GM12891 (cell line): Measurements from ENCODE around the gene COPS2.
"Not testable (repeated sequence)": the region's sequence is repeated elsewhere in the genome, so short reads cannot be mapped to it uniquely, and the experiment has no call there.

Experiments used
- DNase-seq: peaks from one replicate; pipeline ENCODE4 v3.0.0; 2011; ENCODE audit warnings: low spot score; ENCODE audit not compliant: insufficient read length
- FAIRE-seq: peaks from 2 replicates; lab custom pipeline; 2011; peaks lifted over from hg19 to GRCh38; lab: Jason Lieb, UNC
- PAX5 ChIP-seq: IDR thresholded peaks from 2 replicates; pipeline ENCODE4 v1.6.1; 2011; ENCODE audit warnings: low read length, moderate library complexity, mild to moderate bottlenecking; ENCODE audit not compliant: insufficient read depth, severe bottlenecking
- POLR2A ChIP-seq: IDR thresholded peaks from 2 replicates; pipeline ENCODE4 v1.6.1; 2011; ENCODE audit warnings: low read depth, low read length, control low read depth
- POLR2AphosphoS5 ChIP-seq: IDR thresholded peaks from 2 replicates; pipeline ENCODE4 v1.6.1; 2011; ENCODE audit warnings: low read depth, low read length, control low read depth
- POU2F2 ChIP-seq: IDR thresholded peaks from 2 replicates; pipeline ENCODE4 v1.6.1; 2011; ENCODE audit warnings: low read depth, mild to moderate bottlenecking, control low read depth, low read length, moderate library complexity
- SPI1 ChIP-seq: IDR thresholded peaks from 2 replicates; pipeline ENCODE4 v1.6.1; 2011; ENCODE audit warnings: low read depth, low read length, control low read depth
- TAF1 ChIP-seq: IDR thresholded peaks from 2 replicates; pipeline ENCODE4 v1.6.1; 2011; ENCODE audit warnings: low read depth, low read length, control low read depth

Gene COPS2

GRCh38 chr15:49083401-49084284 is 71.8 kb downstream of the COPS2 start:
- DNase-seq (no peak), FAIRE-seq (no peak)
- no peak for TF ChIP-seq PAX5
- no peak for TF ChIP-seq POLR2A
- TF ChIP-seq SPI1 = 0 out of 2 replicates have a peak, but pooled peaks have one; percentile 17

DNA sequence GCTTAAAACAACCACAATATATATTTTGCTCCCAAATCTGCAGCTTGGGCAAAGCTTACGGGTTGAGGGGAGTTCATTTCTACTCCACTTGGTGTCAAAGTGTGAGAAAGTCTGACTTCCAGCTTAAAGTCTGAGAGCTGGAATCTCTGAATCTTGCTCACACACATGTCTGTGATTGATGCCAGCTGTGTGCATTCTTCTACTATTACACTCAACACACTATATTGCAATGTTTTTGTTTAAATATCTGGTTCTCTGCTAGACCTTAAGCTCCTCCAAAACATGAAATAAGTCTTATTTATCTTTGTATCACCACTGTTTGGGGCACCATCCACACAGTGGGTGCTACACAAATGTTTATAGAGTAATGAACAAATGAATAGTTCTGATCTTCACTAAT is 72.4 kb downstream of the COPS2 start:
- FAIRE-seq = no peak
- DNase-seq = no peak
- TF ChIP-seq POU2F2 (no peak), POLR2A (no peak), TAF1 (no peak), SPI1 (no peak)

GRCh38 chr15:49079340-49080039 is 75.9 kb downstream of the COPS2 start:
- no peak for FAIRE-seq

DNA sequence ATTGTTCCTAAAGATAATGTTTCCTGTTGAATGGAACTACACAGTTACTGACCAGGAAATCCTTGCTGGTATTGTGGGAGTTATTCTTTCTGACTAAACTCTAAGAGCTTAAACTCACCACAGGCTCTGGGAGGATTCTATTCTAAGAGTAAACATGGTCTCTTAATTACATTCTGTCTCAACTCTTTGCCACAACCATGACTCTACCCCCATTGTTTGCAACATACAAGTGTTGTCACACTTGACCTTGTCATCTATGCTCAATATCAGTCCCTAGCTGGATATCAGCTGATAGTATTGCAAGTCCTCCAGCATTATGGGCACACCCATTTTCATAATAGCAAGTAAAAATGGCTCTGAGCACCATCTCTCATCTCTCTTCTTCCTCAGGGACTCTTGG is 79.5 kb downstream of the COPS2 start:
- TF ChIP-seq PAX5 = no peak
- TF ChIP-seq SPI1 = no peak
- TF ChIP-seq POLR2AphosphoS5 = no peak
- no peak for TF ChIP-seq POLR2A
- TF ChIP-seq POU2F2 = no peak
- TF ChIP-seq TAF1 = no peak
- DNase-seq (no peak), FAIRE-seq (no peak)

More at GRCh38 chr15:49079340-49080039, 75.9 kb downstream of the COPS2 start:
- TF ChIP-seq POLR2AphosphoS5 (no peak), POU2F2 (no peak), SPI1 (no peak), PAX5 (no peak), TAF1 (no peak), POLR2A (no peak)
- DNase-seq = no peak

DNA sequence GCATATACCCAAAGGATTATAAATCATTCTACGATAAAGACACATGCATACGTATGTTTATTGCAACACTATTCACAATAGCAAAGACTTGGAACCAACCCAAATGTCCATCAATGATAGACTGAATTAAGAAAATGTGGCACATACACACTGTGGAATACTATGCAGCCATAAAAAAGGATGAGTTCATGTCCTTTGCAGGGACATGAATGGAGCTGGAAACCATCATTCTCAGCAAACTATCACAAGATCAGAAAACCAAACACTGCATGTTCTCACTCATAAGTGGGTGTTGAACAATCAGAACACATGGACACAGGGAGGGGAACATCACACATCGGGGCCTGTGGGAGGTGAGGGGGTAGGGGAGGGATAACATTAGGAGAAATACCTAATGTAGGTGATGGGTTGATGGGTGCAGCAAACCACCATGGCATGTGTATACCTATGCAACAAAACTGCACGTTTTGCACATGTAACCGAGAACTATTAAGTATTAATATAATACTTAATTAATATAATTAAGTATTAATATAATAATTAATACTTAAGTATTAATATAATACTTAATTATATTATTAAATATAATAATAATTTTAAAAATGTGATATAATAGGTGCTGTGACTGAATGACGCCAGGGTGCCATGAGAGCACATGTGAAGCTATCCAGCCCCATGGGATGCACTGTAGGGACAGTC is 80.7 kb downstream of the COPS2 start:
- FAIRE-seq, DNase-seq: not testable (repeated sequence)
